Smooth muscle cell (in vitro differentiated cells): ENCODE data around the gene CD70. TPM values are rescaled to one million over a fixed set of nuclear protein-coding genes. Genes with fewer than 3 reads are reported as not detected.

ENCODE experiments used
- DNase-seq: peaks from one replicate; lab custom pipeline; 2025; ENCODE audit not compliant: unreplicated experiment; lab: John Stamatoyannopoulos, UW
- H2AFZ ChIP-seq: fragments of 200-600 bp; sonication (generic); 2 replicates; pipeline ENCODE4 v1.6.0; 2016; ENCODE audit warnings: antibody characterized with exemption, low read depth, mild to moderate bottlenecking
- H3F3A ChIP-seq: fragments of 200-600 bp; sonication (generic); 2 replicates; pipeline ENCODE4 v1.6.0; 2017; ENCODE audit warnings: antibody characterized with exemption, low read depth
- H3K27ac ChIP-seq: fragments of 200-600 bp; sonication (generic); 2 replicates; pipeline ENCODE4 v1.5.1; 2016; ENCODE audit warnings: low read depth, mild to moderate bottlenecking
- H3K27me3 ChIP-seq: fragments of 200-600 bp; sonication (generic); 2 replicates; pipeline ENCODE4 v1.6.1; 2016; ENCODE audit warnings: low read depth, mild to moderate bottlenecking
- H3K36me3 ChIP-seq: fragments of 200-600 bp; sonication (generic); 2 replicates; pipeline ENCODE4 v1.5.1; 2016; ENCODE audit warnings: low read depth
- H3K4me1 ChIP-seq: fragments of 200-600 bp; sonication (generic); 2 replicates; pipeline ENCODE4 v1.5.1; 2016; ENCODE audit warnings: low read depth
- H3K4me2 ChIP-seq: fragments of 200-600 bp; sonication (generic); 2 replicates; pipeline ENCODE4 v1.6.0; 2016; ENCODE audit warnings: mild to moderate bottlenecking
- H3K4me3 ChIP-seq: fragments of 200-600 bp; sonication (generic); 2 replicates; pipeline ENCODE4 v1.5.1; 2016; ENCODE audit warnings: mild to moderate bottlenecking
- H3K79me2 ChIP-seq: fragments of 200-600 bp; sonication (generic); 2 replicates; pipeline ENCODE4 v1.6.0; 2016; ENCODE audit warnings: low read depth, mild to moderate bottlenecking
- H3K9ac ChIP-seq: fragments of 200-600 bp; sonication (generic); 2 replicates; pipeline ENCODE4 v1.6.0; 2016; ENCODE audit warnings: low read depth
- H3K9me3 ChIP-seq: fragments of 200-600 bp; sonication (generic); replicated peaks from 2 replicates; pipeline ENCODE4 v1.5.1; 2016; ENCODE audit warnings: low read depth
- H4K20me1 ChIP-seq: fragments of 200-600 bp; sonication (generic); 2 replicates; pipeline ENCODE4 v1.6.0; 2016; ENCODE audit warnings: low read depth
- CTCF ChIP-seq: fragments of 200-600 bp; sonication (generic); IDR thresholded peaks from 2 replicates; pipeline ENCODE4 v1.5.1; 2017; ENCODE audit warnings: borderline replicate concordance, mild to moderate bottlenecking, antibody characterized with exemption; ENCODE audit not compliant: insufficient read depth, poor library complexity, severe bottlenecking
- WGBS: methylation state at CpG from one replicate; pipeline ENCODE4 v1.1.7; 2016; ENCODE audit warnings: low lambda C conversion rate; 5-methylcytosine and 5-hydroxymethylcytosine counted together
- polyA plus RNA-seq: library from polyadenylated mRNA; unstranded; fragments of >200 nt; fragmentation: Nextera tagmentation; extraction: Ambion mirVana; gene quantifications from 2 replicates; pipeline ENCODE4 v1.2.1, GENCODE V29; 2016
- total RNA-seq: library from RNA; depleted of rRNA; stranded (reverse); fragments of >200 nt; gene quantifications from 2 replicates; pipeline ENCODE4 v1.2.3, GENCODE V29; 2014

CD70 gene
- total and polyA plus RNA-seq, 2 experiments from 2014 or later = 0.54 TPM; not detected in 1

GRCh38 chr19:6616011-6616410 lies 25.1 kb upstream of the CD70 start:
- no peaks in the 10 kb centered on the region for H3K9me3 ChIP-seq
- H3K4me2 ChIP-seq = no peak overlapping the region
- no peak for DNase-seq

GRCh38 chr19:6613711-6614110 lies 22.8 kb upstream of the CD70 start:
- no peaks in the 10 kb centered on the region for H3K27me3 ChIP-seq
- H3K79me2 ChIP-seq = no peaks in the 10 kb centered on the region
- no peak overlapping the region for H3K9ac ChIP-seq
- no peaks in the 10 kb centered on the region for H3K9me3 ChIP-seq
- no peak for DNase-seq
- no peak overlapping the region for H3K4me3 ChIP-seq
- 74% methylated on average over 6 of the region's 6 CpGs for WGBS
- TF ChIP-seq CTCF = no peak
- no peaks in the 10 kb centered on the region for H3K4me1 ChIP-seq
- H3K4me2 ChIP-seq = no peak overlapping the region
- no peak overlapping the region for H3K27ac ChIP-seq
- H3F3A ChIP-seq = no peaks in the 10 kb centered on the region
- H3K36me3 ChIP-seq = no peaks in the 10 kb centered on the region
- H4K20me1 ChIP-seq = no peaks in the 10 kb centered on the region
- no peak overlapping the region for H2AFZ ChIP-seq

More at GRCh38 chr19:6616011-6616410, 25.1 kb upstream of the CD70 start:
- H3K36me3 ChIP-seq = no peaks in the 10 kb centered on the region
- H3K79me2 ChIP-seq = no peaks in the 10 kb centered on the region
- TF ChIP-seq CTCF = no peak
- H3K4me1 ChIP-seq = no peaks in the 10 kb centered on the region
- H3K27me3 ChIP-seq = no peaks in the 10 kb centered on the region
- H3K9ac ChIP-seq = no peak overlapping the region
- no peak overlapping the region for H2AFZ ChIP-seq
- H3K27ac ChIP-seq = no peak overlapping the region
- H3K4me3 ChIP-seq = no peak overlapping the region
- H4K20me1 ChIP-seq = no peaks in the 10 kb centered on the region
- H3F3A ChIP-seq = no peaks in the 10 kb centered on the region
- WGBS = 83% methylated on average over 6 of the region's 6 CpGs

GRCh38 chr19:6610934-6611852 lies 20.2 kb upstream of the CD70 start:
- Histone ChIP-seq H4K20me1 (no peaks in the 10 kb centered on the region), H3K79me2 (no peaks in the 10 kb centered on the region), H3K27me3 (no peaks in the 10 kb centered on the region), H3K27ac (peak overlapping the region; percentile 71), H3K4me3 (no peak overlapping the region), H3F3A (no peaks in the 10 kb centered on the region), H3K4me1 (no peaks in the 10 kb centered on the region), H3K4me2 (peak overlapping the region; percentile 33), H3K9ac (peak overlapping the region; percentile 59), H2AFZ (no peak overlapping the region), H3K36me3 (no peaks in the 10 kb centered on the region), H3K9me3 (no peaks in the 10 kb centered on the region)
- no peak for TF ChIP-seq CTCF
- WGBS = 40% methylated on average over 7 of the region's 7 CpGs
- DNase-seq = no peak
